COR-L47 (cell line): ENCODE data around the gene CSNK1A1.
"Not testable (repeated sequence)": the region's sequence is repeated elsewhere in the genome, so short reads cannot be mapped to it uniquely, and the experiment has no call there.

Experiments
- DNase-seq: peaks from one replicate; lab custom pipeline; 2025; lab: John Stamatoyannopoulos, UW

The CSNK1A1 gene

DNA sequence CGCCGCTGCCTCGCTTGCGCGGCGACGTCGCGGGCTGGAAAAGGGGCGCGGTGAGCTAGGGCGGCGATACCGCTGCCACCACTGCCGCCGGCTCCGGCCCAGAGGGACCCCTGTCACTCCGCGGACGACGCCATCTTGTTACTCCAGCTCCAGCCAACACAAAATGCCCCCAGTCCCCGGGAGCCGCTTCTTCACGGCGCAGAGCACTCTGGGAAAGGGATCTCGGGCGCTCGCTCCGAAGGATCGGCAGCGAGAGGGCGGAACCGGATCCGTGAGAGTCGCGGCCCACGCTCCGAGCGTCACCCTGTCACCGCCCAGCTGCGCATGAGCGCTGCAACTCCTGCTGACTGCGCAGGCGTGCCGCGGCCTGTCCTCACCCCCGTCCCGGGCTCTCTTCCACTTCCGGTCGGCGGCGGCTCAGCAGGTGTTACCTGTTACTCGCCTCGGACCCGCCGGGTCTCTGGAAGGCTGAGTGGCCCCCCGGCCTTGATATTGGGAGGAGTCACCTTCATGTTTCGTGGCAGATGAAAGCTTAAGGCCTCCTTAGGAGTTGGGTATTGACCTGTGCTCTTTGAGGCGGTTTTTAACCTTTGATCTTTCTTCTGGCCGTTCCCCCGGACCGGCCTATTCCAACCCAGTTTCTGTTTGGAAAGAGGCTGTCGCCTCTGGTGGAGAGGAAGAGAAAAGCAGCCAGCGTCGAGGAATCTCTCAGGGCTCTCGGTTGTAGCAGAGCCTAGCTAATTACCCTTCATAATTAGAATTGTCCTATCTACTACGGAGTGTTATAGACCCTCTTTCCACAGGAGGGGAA lies at the start of gene CSNK1A1:
TSS of gene CSNK1A1 (minus strand) at position 213 of the 811 bp plus-strand sequence. CDS start 475 bp downstream, outside the sequence.
- DNase-seq: peak; percentile 98

DNA sequence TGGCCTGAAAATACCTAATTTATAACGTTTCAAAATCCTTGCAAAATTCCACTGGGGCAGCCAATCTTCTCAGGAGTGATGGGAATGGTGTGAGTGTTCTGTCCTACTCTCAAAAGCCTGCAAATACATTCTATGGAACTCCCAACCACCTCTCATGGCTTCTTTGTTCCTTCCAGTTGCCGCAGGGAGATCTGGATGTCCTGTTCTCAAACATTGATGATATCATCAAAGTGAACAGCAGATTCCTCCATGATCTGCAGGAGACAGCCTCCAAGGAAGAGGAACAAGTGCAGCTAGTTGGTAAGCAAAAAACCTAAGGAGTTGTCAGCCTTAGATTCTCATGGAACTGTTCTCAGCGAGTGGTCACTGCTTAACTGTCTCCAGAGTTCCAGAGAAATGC lies 49.7 kb upstream of the CSNK1A1 start:
- no peak for DNase-seq

DNA sequence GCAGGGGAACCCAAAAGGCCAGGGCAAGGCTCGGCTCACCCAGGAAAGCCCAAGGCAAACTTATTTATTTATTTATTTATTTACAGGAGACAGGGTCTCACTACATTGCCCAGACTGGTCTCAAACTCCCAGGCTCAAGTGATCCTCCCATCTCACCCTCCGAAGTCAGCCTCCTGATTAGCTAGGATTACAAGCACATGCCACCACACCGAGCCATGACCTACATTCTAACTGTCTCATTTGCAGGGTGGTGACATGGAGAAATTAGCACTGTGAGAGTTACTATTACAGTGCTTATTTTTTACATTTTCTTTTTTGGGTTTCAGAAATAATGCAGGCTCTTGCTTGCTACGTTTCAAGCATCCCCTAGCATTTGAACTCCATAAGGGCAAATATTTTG lies 48.1 kb upstream of the CSNK1A1 start:
- DNase-seq: no peak

DNA sequence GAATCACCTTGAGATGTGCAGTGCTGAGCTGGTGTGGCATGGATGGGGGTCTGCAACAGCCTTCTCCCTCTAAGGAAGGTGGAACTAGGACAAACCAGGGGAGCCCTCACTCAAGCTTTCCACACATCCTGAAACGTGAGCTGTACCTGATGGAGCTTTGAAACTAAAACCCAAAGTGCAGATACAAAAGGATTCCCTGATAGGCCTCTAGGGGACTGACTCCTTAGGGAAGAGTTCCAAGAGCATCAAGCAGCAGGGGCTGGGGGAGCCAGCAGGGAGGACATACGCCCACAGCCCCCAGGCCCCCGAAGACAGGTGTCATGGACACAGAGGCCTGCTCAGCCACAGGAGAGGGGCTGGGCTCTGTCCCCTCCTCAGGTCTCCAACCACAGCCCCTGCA lies 47.7 kb upstream of the CSNK1A1 start:
- no peak for DNase-seq

DNA sequence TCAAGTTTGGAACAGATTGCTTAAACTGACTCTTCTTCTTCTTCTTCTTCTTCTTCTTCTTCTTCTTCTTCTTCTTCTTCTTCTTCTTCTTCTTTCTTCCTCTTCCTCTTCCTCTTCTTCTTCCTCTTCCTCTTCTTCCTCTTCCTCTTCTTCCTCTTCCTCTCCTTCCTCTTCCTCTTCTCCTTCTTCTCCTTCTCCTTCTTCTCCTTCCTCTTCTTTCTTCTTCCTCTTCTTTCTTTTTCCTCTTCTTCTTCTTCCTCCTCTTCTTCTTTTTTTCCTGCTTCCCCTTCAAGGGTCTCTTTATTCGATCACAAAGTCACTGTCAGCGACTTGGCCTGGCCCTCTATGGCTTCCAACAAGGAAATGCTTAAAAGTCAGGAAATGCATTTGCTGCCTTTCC lies 47.0 kb upstream of the CSNK1A1 start:
- DNase-seq: not testable (repeated sequence)

DNA sequence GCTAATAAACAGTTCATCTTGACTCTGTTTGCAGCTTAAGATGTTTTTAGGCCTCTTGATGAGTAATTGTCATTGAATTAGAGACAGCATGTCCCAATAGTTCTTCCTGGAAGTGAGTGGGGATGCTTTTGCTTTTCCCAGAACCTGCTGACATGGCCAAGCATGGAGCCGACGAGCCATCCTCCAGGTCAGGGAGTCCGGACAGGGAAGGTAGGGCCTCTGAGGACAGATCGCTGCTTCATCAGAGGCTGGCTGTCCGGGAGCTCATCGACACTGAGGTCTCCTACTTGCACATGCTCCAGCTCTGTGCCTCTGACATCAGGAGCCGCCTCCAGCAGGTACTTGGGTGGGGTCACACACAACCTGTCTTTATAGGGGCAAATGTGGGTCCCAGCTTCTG lies 46.4 kb upstream of the CSNK1A1 start:
- DNase-seq: no peak

DNA sequence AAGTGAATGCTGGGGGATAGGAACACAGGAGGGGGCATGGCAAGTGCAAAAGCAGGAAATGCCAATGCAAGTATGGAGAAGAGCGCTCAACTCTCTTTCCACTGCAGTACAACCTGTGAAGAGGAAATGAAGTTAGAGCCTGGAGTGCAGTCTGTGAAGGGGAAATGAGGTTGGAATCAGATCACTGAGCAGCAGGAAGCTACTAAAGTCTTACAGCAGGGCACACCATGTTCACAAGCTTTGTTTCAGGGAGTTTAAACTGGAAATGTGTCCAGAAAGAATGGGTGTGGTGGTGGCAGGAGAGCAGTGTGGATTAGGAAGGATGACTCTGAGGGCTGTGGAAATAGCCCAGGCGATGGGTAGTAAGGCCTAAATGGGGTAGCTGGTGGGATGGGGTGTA lies 45.5 kb upstream of the CSNK1A1 start:
- DNase-seq: no peak

DNA sequence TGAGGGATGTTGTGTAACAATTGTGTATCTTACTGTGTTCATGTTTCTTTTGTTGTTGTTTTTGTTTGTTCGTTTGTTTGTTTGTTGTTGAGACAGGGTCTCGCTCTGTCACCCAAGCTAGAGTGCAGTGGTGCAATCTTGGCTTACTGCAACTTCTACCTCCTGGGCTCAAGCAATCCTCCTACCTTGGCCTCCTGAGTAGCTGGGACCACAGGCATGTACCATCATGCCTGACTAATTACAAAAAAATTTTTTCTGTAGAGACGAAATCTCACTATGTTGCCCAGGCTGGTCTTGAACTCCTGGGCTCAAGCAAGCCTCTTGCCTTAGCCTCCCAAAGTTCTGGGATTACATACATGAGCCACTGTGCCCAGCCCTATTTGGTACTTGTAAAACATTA lies 43.9 kb upstream of the CSNK1A1 start:
- DNase-seq: not testable (repeated sequence)

DNA sequence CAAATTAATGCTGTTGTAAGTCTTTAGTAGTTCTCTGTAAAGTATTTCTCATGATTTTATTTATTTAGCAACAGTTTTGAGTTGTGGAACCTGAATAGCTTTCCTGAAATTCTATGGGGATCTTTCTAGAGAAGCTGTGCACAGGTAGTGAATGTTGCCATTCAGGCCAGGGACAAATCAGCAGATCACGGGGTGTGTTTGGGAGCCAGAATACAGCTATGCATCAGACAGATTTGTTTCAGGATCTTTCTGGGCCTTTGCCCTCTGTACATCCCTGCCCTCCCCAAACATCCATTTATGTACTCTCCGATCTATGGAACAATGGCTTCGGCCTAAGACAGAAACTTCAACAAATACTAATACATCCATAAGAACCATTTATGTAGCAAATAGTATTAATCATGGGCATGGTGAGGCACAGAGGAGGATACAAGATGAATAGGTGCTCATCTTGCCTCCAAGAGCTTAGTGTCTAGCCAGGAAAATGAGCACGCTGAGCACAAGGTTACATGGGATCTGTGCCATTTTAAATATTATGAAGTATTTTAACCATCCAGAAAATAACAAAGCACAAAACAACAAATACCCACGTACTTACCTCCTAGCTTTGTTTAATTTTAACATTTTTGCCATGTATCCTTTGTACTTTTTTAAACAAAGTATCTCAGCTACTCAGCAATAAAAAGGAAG lies 43.1 kb upstream of the CSNK1A1 start:
- DNase-seq: no peak

DNA sequence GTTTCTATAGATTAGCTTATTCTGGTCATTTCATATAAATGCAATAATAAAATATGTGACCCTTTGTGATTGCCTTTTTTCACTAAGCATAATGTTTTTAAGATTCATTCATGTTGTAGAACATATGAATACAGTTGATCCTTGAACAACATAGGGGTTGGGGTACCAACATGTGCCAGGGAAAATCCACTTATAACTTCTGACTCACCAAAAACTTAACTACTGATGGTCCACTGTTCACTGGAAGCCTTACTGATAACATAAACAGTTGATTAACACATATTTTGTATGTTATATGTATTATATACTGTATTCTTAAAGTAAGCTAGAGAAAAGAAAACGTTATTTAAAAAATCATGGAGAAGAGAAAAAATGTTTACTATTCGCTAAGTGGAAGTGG lies 42.1 kb upstream of the CSNK1A1 start:
- no peak for DNase-seq

DNA sequence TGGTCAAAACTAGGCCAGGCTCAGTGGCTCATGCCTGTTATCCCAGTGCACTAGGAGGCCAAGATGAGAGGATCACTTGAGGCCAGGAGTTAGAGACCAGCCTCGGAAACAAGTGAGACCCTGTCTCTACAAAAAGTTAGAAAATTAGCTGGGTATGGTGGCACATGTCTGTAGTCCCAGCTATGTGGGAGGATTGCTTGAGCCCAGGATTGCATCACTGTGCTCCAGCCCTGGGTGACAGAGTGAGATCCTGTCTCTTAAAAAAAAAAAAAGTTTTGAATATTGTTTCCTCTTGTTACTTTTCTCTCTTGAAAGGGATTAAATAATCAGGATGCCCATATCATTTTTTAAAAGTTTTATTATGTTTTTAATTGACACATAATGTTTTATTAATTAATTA lies 37.7 kb upstream of the CSNK1A1 start:
- no peak for DNase-seq

DNA sequence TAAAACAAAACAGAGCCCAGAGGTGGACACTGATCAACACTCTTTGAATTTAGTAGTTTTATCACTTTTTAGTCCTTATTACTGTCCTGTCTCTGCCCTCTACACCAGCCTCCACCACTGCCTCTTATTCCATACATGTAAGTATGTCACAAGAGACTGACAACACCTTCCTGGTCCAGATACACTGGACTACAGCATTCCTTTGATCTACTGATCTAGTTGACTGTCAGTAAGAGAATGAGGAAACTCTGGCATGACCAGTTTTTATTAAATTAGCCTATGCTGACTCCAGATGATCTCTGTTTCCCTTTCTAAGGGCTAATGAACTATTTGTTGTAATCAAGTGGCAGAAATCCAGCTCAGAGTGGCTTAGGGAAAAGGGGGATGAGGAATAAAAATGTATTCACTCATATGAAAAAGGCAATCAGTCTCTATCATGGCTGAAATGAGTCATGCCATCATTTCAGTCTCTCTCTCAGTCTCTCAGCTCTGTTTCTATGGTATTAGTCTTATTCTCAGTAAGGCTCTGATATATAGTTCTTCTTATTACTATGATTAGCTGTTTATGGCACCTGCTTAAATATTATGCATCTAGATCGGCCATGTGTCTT lies 35.6 kb upstream of the CSNK1A1 start:
- no peak for DNase-seq

DNA sequence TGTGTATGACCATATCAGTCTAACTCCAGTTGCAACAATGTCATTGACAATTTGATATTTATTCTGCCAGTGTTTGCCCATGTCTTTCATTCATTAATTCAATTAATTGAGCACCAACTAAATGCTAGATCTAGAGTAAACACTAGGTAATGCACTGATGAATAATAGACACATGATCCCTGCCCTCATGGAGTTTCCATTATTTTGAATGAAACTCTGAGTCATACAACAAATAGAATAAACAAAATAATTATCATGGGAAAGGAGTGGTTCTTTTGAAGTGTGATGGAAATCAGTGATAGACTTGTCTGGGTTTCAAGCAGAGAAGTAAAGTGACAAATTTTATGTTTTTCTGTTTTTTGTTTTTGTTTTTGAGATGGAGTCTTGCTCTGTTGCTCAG lies 34.7 kb upstream of the CSNK1A1 start:
- no peak for DNase-seq

DNA sequence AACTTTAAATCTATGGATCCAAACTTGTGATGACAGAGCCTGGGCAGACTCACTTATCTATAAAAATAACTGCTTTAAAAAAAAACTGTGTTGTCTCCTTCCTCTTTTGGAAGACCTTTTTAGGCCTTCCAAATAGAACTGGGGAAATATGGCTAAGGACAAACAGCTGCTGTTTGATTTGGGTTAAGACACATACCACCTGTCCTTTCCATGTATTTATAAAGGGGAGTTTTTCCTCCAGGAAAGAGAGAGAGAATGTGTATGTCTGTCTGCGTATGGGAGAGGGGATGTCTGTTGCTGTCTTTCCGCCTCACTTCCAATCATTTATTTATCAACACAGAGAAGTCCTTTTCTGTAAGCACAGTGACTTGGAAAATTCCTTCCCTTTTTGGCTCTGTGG lies 32.9 kb upstream of the CSNK1A1 start:
- no peak for DNase-seq

DNA sequence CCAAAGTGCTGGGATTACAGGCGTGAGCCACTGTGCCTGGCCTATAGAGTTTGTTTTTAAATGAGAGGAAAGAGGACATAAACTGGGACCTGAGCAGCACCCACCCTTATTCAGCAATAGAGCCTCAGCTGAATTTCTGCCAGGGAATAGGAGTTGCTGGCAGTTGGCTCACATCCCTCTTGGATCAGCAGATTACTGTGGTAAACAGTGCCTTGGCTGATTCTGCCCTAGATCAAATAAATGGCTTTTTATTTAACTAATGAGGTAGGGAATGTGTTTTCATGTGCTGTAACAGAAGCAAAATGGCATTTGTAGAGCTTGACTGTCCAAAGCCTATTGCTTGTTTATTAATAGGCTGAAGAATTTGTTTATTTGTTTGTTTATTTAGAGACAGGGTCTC lies 32.2 kb upstream of the CSNK1A1 start:
- DNase-seq: peak; percentile 55

DNA sequence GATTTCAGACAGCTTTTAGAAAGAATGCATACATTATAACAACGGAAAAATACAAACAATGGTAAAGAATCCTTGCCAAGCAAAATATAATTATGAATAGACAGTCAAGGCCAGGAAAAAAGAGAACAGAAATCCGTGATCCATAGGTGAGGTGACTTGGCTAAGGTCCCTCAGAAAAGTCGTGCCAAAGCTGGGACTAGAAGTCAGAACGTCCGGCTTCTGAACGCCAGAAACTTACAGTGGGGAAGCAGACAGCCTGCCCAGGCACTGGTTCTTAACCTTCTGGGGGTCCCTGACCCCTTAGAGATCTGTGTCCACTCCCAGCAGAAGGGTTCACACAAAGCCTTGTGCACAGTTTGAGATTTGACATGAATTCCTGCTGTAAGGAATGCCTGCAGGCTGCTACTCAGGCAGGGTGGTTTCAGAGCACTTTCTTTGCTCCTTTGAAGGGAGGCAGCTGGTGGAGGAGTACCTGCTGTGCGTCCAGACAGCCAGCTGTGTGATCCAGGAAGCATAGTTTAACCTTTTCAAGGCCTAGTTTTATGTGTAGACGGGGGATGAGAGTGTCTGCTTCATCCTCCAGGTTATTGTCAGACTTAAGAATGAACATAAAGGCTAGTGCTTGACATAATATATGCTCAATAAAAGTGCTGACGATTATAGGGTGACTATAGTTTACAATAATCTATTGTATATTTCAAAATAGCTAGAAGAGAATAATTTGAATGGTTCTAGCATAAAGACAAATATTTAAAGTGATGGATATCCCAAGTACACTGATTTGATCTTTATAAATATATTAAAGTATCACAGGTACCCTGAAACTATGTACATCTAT lies 30.9 kb upstream of the CSNK1A1 start:
- DNase-seq: peak; percentile 59

DNA sequence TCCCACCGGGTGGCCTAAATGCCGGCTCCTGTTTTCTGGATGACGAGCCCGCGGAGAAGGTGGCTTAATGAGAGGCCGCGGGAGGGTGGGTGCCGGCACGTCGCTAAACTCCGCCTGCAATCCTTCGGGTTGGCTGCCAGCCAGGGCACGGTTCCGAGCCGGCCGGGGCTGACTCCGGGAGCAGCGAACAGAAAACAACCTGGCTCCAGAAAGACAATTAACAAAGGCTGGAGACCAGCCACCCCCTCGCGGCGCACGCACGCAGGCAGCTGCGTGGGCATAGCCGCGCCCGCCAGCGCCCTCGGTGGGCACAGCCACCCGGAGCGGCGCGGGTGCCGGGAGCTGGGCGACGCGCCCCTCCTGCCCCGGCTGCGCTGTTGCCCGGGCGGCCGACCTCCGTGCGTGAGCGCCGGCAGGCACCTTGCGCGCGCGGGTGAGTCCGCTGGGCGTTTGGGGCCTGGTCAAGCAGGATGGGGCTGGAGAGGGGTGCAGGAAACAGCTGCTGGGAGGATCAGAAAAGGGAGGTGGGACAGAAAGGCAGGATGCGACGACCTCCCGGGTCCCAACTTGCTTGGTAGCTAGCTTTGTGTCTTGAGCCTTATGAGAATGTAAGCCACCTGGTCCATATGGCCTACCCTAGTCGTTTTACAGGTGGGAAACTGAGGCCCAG lies 30.1 kb upstream of the CSNK1A1 start, which contains the start of gene ARHGEF37:
TSS of gene ARHGEF37 (plus strand) at position 307 of the 670 bp plus-strand sequence. CDS start 16,272 bp downstream, outside the sequence.
- DNase-seq: peak; percentile 86

DNA sequence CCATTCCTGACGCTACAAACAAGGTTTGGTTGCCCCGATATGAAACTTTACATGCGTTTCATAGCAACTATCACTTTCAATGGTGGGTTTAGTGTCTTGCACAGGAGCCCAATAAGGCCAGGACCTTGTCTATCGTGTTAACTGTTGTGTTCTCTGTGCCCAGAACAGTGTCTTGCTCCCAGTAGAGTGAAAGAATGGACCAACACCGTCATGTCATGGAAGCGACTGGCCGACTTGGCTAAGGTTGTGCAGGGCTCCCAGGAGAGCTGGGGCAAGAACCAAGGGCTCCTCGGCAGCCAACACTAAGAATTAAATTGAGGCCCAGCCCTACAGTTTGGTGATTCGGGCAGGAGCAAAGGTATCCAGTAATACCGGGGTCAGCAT lies 29.6 kb upstream of the CSNK1A1 start:
- DNase-seq: no peak

DNA sequence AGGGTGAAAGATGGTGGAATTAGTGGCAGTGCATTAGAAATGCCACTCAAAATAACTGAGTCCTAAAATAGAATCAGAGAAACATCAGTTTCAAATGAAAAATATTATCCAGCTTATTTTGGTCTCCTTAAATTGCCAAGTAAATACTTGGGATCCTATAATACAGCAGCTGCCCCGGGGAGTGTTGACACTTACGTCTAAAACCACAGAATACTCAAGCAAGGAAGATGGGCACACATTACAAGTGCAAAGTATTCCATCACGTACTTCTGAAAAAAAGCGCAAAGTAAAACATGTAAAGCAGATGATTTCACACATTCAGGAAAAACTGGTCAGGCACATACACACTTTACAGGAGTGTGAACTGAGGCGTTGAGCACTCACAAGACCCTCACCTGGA lies 27.7 kb upstream of the CSNK1A1 start:
- no peak for DNase-seq

DNA sequence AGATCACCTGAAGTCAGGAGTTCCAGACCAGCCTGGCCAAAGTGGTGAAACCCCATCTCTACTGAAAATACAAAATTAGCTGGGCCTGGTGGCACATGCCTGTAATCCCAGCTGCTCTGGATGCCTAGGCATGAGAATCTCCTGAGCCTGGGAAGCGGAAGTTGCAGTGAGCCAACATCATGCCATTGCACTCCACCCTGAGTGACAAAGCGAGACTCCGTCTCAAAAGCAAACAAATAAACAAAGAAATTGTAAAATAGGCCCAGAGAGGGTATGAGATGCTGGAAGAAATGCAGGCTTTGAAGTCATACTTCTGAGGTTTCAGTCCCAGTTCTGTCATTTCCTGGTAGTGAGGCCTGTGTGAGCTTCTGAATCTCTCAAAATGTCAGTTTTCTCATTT lies 24.8 kb upstream of the CSNK1A1 start:
- no peak for DNase-seq

DNA sequence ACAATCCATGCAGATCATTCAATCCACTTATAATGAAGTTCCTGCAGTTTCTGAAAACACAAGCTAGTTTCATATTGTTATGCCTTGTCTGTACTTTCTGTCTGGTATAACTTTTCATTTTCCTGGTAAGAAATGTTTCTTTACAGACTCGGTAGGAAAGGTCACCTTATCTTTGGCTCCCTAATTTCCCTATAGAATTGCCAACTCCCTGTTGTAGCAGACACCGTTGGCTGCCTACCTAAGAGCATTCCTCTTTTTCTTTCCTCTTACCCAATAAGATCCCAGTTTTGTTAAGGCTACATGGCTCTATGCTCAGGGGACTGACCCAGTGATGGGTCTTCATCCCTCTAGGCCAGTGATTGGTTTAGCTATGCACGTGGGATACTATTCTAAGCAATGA lies 23.9 kb upstream of the CSNK1A1 start:
- DNase-seq: no peak
